Esophagus muscularis mucosa (tissue), 4 donors: ENCODE results near the gene TPM2. TPM values are rescaled to one million over a fixed set of nuclear protein-coding genes. Genes with fewer than 3 reads are reported as not detected.

Experiments
- DNase-seq: peaks from one replicate; pipeline ENCODE4 v3.0.0-alpha.2; 2017; ENCODE audit errors: extremely low spot score
- H3K27ac ChIP-seq, 4 donors: fragments of 200-600 bp; sonication (generic); replicated peaks in 1 of 4; 1 replicate in 3 of 4; 2 replicates in 1 of 4; pipeline ENCODE4 v1.5.1; 2016 to 2019; ENCODE audit warnings: mild to moderate bottlenecking in 1 of 4
- H3K27me3 ChIP-seq, 4 donors: fragments of 200-600 bp; sonication (generic); one replicate each; pipeline versions ENCODE4 v1.5.1 to v1.6.0; 2016 to 2019
- H3K36me3 ChIP-seq, 4 donors: fragments of 200-600 bp; sonication (generic); one replicate each; pipeline ENCODE4 v1.5.1; 2016 to 2019
- H3K4me1 ChIP-seq, 4 donors: fragments of 200-600 bp; sonication (generic); one replicate each; pipeline ENCODE4 v1.5.1; 2016 to 2019
- H3K4me3 ChIP-seq, 4 donors: fragments of 200-600 bp; sonication (generic); 1 replicate in 2 of 4; 2 replicates in 2 of 4; pipeline ENCODE4 v1.5.1; 2016 to 2019; ENCODE audit warnings: mild to moderate bottlenecking in 4 of 4, moderate library complexity in 1 of 4
- H3K9me3 ChIP-seq, 4 donors: fragments of 200-600 bp; sonication (generic); 1 replicate in 3 of 4; 2 replicates in 1 of 4; pipeline ENCODE4 v1.5.1; 2016 to 2019
- CTCF ChIP-seq, 3 experiments: fragments of 200-600 bp in 2 of 3; fragments of 450-650 bp in 1 of 3; sonication (generic) in 2 of 3; IDR thresholded peaks; one replicate each; pipeline ENCODE4 v1.5.1; 2017 to 2019; ENCODE audit warnings: antibody characterized with exemption in 3 of 3, mild to moderate bottlenecking in 2 of 3, moderate library complexity in 1 of 3
- EP300 ChIP-seq: sonication (generic); formaldehyde crosslinking; IDR thresholded peaks from one replicate; pipeline ENCODE4 v1.6.1; 2017; ENCODE audit warnings: antibody characterized with exemption
- POLR2A ChIP-seq: fragments of 450-650 bp; IDR thresholded peaks from one replicate; pipeline ENCODE4 v1.6.1; 2017; ENCODE audit warnings: antibody characterized with exemption, moderate library complexity, mild to moderate bottlenecking, low read depth
- POLR2AphosphoS5 ChIP-seq, 2 donors: sonication (generic); formaldehyde crosslinking; IDR thresholded peaks; one replicate each; pipeline ENCODE4 v1.6.1; 2017; ENCODE audit warnings: antibody characterized with exemption in 2 of 2
- WGBS: methylation state at CpG from one replicate; pipeline ENCODE4 v1.1.5; 2018; 5-methylcytosine and 5-hydroxymethylcytosine counted together
- intact Hi-C: fragments of 100-400 bp; cut with DNase I; formaldehyde crosslinking; loops from one replicate; pipeline ENCODE4 v1.15.1; 2023
- total RNA-seq, 4 donors: library from RNA; depleted of rRNA; stranded (reverse); fragments of >200 nt; gene quantifications; one replicate each; pipeline versions ENCODE4 v1.1.0 to v1.2.1, GENCODE V29; 2016

TPM2 gene
- total RNA-seq, 4 donors from 2014 or later = 8,856 to 14,576 (median 12,022) TPM

GRCh38 chr9:35653611-35654010 is 36.1 kb downstream of the TPM2 start:
- peaks cover 8 to 22% (median 17%) of the 10 kb centered on the region in 4 donors for H3K4me1 ChIP-seq
- 88% methylated on average over 2 of the region's 2 CpGs for WGBS
- no peak overlapping the region for H3K4me3 ChIP-seq
- H3K27ac ChIP-seq = no peak overlapping the region
- no peaks in the 10 kb centered on the region for H3K36me3 ChIP-seq
- no peaks in the 10 kb centered on the region for H3K9me3 ChIP-seq
- no peak for TF ChIP-seq CTCF (IDR thresholded peaks at IDR 0.05)
- TF ChIP-seq EP300 = no peak
- no peak for TF ChIP-seq POLR2AphosphoS5 (IDR thresholded peaks at IDR 0.05)
- no peak for TF ChIP-seq POLR2A
- no peaks in the 10 kb centered on the region for H3K27me3 ChIP-seq
- no peak for DNase-seq
- intact Hi-C loops = no loop called here

- TF ChIP-seq EP300 (no peak), POLR2A (no peak), CTCF (IDR thresholded peaks at IDR 0.05) (no peak), POLR2AphosphoS5 (IDR thresholded peaks at IDR 0.05) (no peak)
- no peak for DNase-seq
- 87% methylated on average over 8 of the region's 8 CpGs for WGBS
- H3K36me3 ChIP-seq = no peaks in the 10 kb centered on the region
- peaks cover 8 to 22% (median 18%) of the 10 kb centered on the region in 4 donors for H3K4me1 ChIP-seq
- H3K27me3 ChIP-seq = no peaks in the 10 kb centered on the region
- H3K27ac ChIP-seq = no peak overlapping the region
- no peaks in the 10 kb centered on the region for H3K9me3 ChIP-seq
- intact Hi-C loops = no loop called here
- no peak overlapping the region for H3K4me3 ChIP-seq
Observed at GRCh38 chr9:35652829-35653209, 36.9 kb downstream of the TPM2 start.

- Histone ChIP-seq H3K36me3 (no peaks in the 10 kb centered on the region), H3K9me3 (no peaks in the 10 kb centered on the region), H3K27me3 (no peaks in the 10 kb centered on the region), H3K4me3 (no peak overlapping the region), H3K27ac (no peak overlapping the region), H3K4me1 (peaks cover 8 to 23% (median 19%) of the 10 kb centered on the region in 4 donors)
- no peak for TF ChIP-seq EP300
- intact Hi-C loops = no loop called here
- no peak for DNase-seq
- 88% methylated on average over 7 of the region's 7 CpGs for WGBS
Observed at GRCh38 chr9:35651956-35652828, 37.5 kb downstream of the TPM2 start.

- Histone ChIP-seq H3K4me1 (peaks cover 8 to 27% (median 20%) of the 10 kb centered on the region in 4 donors), H3K36me3 (no peaks in the 10 kb centered on the region), H3K9me3 (no peaks in the 10 kb centered on the region), H3K27ac (no peak within 1 kb of the TSS), H3K27me3 (no peaks in the 10 kb centered on the region), H3K4me3 (peak within 1 kb of the TSS in 1 of 4 donors; percentile 32)
- TF ChIP-seq EP300 (no peak), CTCF (IDR thresholded peaks at IDR 0.05) (no peak), POLR2AphosphoS5 (IDR thresholded peaks at IDR 0.05) (no peak), POLR2A (no peak)
- DNase-seq = no peak
- intact Hi-C loops = no loop called here
- WGBS = 74% methylated on average over 14 of the region's 22 CpGs
Observed at GRCh38 chr9:35650341-35651158, 39.2 kb downstream of the TPM2 start, which contains the start of gene SIT1. Gene SIT1 (minus strand): TSS chr9:35650931. CDS start chr9:35650853, 78 bp downstream.
